ACC112 (cell line): Measurements from ENCODE around the gene FAM114A2.

Source experiments
- H2AFZ ChIP-seq: fragments of 200-600 bp; sonication (generic); one replicate; pipeline ENCODE4 v1.6.0; 2017; ENCODE audit warnings: antibody characterized with exemption, low read length; ENCODE audit not compliant: unreplicated experiment
- H3K27ac ChIP-seq: fragments of 200-600 bp; sonication (generic); 2 replicates; pipeline ENCODE4 v1.5.1; 2014; ENCODE audit warnings: low read depth, mild to moderate bottlenecking, antibody characterized with exemption, low read length, moderate library complexity
- H3K27me3 ChIP-seq: fragments of 200-600 bp; sonication (generic); 2 replicates; pipeline ENCODE4 v1.6.1; 2014; ENCODE audit warnings: mild to moderate bottlenecking, antibody characterized with exemption, low read length, moderate library complexity, mixed read lengths; ENCODE audit not compliant: insufficient read depth
- H3K36me3 ChIP-seq: fragments of 200-600 bp; sonication (generic); 2 replicates; pipeline ENCODE4 v1.6.1; 2016; ENCODE audit warnings: mild to moderate bottlenecking, antibody characterized with exemption, low read length, moderate library complexity, mixed read lengths; ENCODE audit not compliant: insufficient read depth
- H3K4me1 ChIP-seq: fragments of 200-600 bp; sonication (generic); one replicate; pipeline ENCODE4 v1.6.1; 2016; ENCODE audit warnings: low read length, mixed read lengths; ENCODE audit not compliant: insufficient read depth, unreplicated experiment, control insufficient read depth
- H3K4me3 ChIP-seq: fragments of 200-600 bp; sonication (generic); 2 replicates; pipeline ENCODE4 v1.5.1; 2014; ENCODE audit warnings: mild to moderate bottlenecking, low read depth, low read length
- H3K79me2 ChIP-seq: fragments of 200-600 bp; sonication (generic); one replicate; pipeline ENCODE4 v1.6.0; 2016; ENCODE audit warnings: low read length; ENCODE audit not compliant: control insufficient read depth, unreplicated experiment, insufficient read depth

Gene FAM114A2

DNA sequence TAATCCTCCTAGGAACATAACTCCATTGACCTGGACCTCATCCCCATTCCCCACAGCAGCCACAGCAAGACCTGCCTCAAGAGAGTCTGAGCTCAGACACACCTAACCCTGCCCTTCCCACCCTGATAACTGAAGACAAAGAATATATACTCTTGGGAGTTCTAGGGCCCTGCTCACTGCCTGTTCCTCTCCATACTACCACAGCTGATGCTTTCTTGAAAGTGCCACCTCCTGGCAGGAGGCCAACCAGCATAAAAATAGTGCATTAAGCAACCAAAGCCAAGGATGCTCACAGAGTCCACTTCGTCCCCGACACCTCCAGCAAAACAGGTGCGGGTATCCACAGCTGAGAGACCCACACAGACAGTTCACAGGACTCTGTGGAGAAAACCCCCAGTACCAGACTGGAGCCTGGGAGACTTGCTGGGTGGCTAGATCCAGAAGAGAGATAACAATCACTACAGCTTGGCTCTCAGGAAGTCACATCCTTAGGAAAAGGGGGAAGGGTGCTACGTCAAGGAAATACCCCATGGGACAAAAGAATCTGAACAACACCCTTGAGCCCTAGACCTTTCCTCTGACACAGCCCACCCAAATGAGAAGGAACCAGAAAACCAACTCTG, 23.5 kb downstream of the FAM114A2 start:
- H3K36me3 ChIP-seq = 0 out of 2 replicates have a peak, but pooled peaks cover 13% of the 10 kb centered on the region
- no peak overlapping the region for H2AFZ ChIP-seq
- H3K79me2 ChIP-seq = no peaks in the 10 kb centered on the region
- no peaks in the 10 kb centered on the region for H3K27me3 ChIP-seq
- no peak overlapping the region for H3K4me3 ChIP-seq
- peaks cover 7% of the 10 kb centered on the region for H3K4me1 ChIP-seq
- H3K27ac ChIP-seq = no peak overlapping the region

DNA sequence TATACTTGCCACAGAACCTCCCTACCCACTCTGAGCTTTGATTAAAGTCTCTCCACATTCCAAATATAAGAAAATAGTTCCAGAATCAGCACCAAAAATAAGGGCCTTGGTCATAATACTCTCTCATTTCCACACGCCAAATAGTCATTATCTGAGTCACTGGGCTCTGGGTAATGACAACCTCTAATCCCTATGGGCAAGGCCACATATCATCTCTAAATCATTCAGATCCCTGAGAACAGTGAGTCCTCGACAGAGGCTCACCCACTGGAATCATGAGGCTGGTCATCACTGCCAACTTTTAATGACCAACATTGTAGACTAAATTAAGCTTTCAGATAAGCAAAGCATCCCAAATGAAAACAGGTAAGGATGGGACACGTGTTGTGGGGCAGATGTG, 28.1 kb downstream of the FAM114A2 start:
- Histone ChIP-seq H3K36me3 (0 out of 2 replicates have a peak, but pooled peaks cover 6% of the 10 kb centered on the region), H3K4me3 (no peak overlapping the region), H3K4me1 (peaks cover 7% of the 10 kb centered on the region), H2AFZ (no peak overlapping the region), H3K27ac (no peak overlapping the region), H3K27me3 (no peaks in the 10 kb centered on the region), H3K79me2 (no peaks in the 10 kb centered on the region)

DNA sequence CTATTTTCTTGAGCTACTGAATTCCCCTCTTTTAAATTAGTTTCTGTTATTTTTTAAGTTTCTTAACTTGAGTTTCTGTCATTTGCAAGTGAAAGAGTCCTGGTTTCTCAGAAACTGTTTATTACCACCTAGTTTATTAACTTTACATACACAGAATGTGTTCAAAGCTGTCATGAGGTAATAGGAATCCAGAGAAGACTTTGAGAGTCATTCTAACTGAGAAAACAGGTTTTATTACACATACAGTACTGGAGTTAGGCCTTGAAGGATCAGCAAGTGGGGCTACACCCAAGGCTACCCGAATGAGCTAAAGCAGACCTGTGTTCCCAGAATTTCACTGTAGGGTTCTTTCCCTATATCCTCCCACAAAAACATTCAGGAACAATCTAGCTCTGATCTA, 33.1 kb downstream of the FAM114A2 start:
- H3K79me2 ChIP-seq = no peaks in the 10 kb centered on the region
- H3K4me1 ChIP-seq = peaks cover 3% of the 10 kb centered on the region
- H3K36me3 ChIP-seq = no peaks in the 10 kb centered on the region
- no peak overlapping the region for H3K27ac ChIP-seq
- H3K27me3 ChIP-seq = no peaks in the 10 kb centered on the region
- no peak overlapping the region for H2AFZ ChIP-seq
- no peak overlapping the region for H3K4me3 ChIP-seq

DNA sequence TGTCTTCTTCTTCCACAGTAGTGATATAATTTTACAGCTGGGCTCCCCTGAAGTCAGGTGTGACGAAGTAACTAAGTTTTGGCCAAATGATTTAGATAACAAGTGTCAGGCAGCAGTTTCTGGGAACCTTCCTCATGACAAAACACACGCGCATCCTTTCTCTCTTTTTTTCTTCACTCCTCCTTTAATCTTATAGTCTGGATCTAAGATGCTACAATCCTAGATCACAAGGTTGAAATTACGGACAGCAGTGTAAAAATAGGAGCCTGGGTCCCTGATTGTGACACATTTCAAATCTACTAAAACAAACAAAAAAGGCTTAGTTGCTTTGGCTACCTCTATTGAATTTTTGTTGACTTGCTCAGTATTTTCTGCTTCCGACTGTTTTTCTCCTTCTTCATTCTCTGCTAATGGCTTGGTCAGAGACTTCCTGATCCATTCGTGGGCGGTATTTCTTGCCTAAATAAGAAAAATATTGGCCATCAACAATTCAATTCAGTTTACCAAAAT, 36.1 kb downstream of the FAM114A2 start:
- H3K36me3 ChIP-seq = 0 out of 2 replicates have a peak, but pooled peaks cover 4% of the 10 kb centered on the region
- peaks cover 5% of the 10 kb centered on the region for H3K4me1 ChIP-seq
- H2AFZ ChIP-seq = no peak overlapping the region
- no peak overlapping the region for H3K27ac ChIP-seq
- no peaks in the 10 kb centered on the region for H3K27me3 ChIP-seq
- H3K79me2 ChIP-seq = no peaks in the 10 kb centered on the region
- no peak overlapping the region for H3K4me3 ChIP-seq

DNA sequence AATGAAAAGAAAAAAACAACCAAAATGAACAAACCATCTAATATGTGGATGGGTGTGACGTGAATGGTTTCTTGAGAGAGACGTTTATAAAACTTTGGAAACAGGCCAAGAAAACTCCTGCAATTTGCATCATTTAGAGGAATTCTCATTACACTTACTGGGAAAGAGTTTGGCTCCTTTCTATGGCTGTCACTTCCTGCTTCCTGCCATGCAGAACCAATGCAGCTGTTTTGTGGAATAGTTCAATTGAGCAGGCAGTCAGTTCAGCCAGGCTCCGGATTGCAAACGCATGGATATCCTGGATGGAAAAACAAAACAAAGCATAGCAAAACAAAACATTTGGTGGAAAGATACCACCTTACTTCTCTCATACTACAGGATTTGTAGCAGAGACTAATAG, 36.6 kb downstream of the FAM114A2 start:
- Histone ChIP-seq H3K27me3 (no peaks in the 10 kb centered on the region), H2AFZ (no peak overlapping the region)

DNA sequence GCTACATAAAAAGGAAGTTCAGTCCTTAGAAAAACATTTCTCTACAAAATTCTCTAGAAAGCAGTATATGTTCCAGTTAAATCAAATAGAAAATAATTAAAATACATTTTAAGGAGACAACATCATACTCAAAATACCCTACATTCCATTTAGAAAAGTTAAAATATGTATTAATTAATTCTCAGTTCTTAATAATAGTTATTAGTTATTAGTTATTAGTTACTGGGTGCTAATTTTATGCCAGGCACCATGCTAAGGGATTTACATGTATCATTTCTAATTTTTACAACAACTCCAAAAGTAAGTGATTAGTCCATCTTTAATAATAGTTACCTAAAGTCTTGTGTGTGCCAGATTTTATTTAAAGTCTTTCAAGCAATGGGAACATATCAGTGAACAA, 38.0 kb downstream of the FAM114A2 start:
- H3K36me3 ChIP-seq = peaks cover 9% of the 10 kb centered on the region
- H2AFZ ChIP-seq = no peak overlapping the region
- no peaks in the 10 kb centered on the region for H3K79me2 ChIP-seq
- H3K27me3 ChIP-seq = no peaks in the 10 kb centered on the region
- H3K4me3 ChIP-seq = no peak overlapping the region
- peaks cover 5% of the 10 kb centered on the region for H3K4me1 ChIP-seq
- no peak overlapping the region for H3K27ac ChIP-seq

More for the DNA sequence above, 36.6 kb downstream of the FAM114A2 start:
- Histone ChIP-seq H3K4me1 (peaks cover 5% of the 10 kb centered on the region), H3K36me3 (peaks cover 7% of the 10 kb centered on the region), H3K27ac (no peak overlapping the region), H3K79me2 (no peaks in the 10 kb centered on the region), H3K4me3 (no peak overlapping the region)

DNA sequence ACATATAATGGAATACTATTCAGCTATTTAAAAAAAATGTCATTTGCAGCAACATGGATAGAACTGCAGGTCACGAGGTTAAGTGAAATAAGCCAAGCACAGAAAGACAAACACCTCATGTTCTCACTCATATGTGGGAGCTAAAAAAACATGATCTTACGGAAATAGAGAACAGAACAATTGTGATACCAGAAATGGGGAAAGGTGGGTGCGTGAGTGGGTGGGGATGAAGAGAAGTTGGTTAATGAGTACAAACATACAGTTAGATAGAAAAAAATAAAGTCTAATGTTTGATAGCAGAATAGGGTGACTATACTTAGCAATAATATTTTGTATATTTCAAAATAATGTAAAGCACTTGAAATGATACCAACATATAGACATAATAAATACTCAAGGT, 38.7 kb downstream of the FAM114A2 start:
- Histone ChIP-seq H2AFZ (no peak overlapping the region), H3K27ac (no peak overlapping the region), H3K27me3 (no peaks in the 10 kb centered on the region), H3K79me2 (no peaks in the 10 kb centered on the region), H3K4me3 (no peak overlapping the region), H3K4me1 (peaks cover 5% of the 10 kb centered on the region), H3K36me3 (peaks cover 9% of the 10 kb centered on the region)

DNA sequence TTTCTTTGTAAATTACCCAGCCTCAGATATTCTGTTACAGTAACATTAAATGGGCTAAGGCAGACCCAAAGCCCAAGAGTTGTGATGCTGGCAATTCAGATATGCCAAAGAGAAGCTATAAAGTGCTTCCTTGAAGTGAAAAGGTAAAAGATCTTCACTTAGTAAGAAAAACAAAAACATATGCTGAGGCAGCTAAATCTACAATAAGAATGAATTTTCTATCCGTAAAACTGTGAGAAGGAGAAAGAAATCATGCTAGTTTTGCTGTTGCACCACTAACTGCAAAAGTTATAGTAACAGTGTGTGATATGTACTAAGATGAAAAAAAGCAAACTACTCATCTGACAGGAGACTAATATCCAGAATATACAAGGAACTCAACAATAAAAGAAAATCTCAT, 39.9 kb downstream of the FAM114A2 start:
- Histone ChIP-seq H3K79me2 (no peaks in the 10 kb centered on the region), H3K27ac (no peak overlapping the region)

DNA sequence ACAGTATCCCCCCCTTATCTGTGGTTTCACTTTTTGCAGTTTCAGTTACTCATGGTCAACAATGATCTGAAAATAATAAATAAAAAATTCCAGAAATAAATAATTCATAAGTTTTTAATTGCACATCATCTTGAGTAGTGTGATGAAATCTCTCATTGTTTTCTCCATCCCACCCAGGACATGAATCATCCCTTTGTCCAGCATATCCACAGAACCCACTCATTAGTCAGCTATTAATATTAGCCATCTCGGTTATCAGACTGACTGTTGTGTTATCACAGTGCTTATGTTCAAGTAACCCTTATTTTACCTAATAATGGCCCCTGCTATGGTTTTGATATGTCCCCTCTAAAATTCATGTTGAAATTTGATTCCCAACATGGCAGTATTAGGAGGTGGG, 40.7 kb downstream of the FAM114A2 start:
- Histone ChIP-seq H3K4me1 (peaks cover 5% of the 10 kb centered on the region), H3K27ac (no peak overlapping the region), H3K36me3 (peaks cover 15% of the 10 kb centered on the region), H3K4me3 (no peak overlapping the region), H3K79me2 (no peaks in the 10 kb centered on the region), H2AFZ (no peak overlapping the region), H3K27me3 (no peaks in the 10 kb centered on the region)

More for the DNA sequence above, 39.9 kb downstream of the FAM114A2 start:
- H3K36me3 ChIP-seq = peaks cover 15% of the 10 kb centered on the region
- no peaks in the 10 kb centered on the region for H3K27me3 ChIP-seq
- H3K4me3 ChIP-seq = no peak overlapping the region
- H3K4me1 ChIP-seq = peaks cover 5% of the 10 kb centered on the region
- H2AFZ ChIP-seq = no peak overlapping the region

DNA sequence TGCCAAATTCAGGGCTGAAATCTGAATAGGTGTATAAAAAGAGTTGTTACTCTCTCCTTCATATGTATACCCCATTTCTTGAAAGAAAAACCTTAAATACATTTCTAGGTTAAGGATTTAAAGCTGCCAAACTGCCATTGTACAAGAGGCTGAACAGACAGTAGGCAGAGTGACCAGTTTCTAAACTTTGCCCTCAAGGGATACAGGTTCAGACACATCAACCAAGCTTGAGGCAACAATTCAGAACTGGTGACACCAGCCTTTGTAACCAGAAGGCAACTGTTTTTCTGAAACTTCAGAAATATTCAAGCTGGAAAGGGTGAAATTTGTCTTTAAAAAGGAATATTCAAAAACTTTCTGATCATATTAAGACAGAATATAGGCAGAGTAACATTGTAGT, 47.5 kb downstream of the FAM114A2 start:
- Histone ChIP-seq H3K36me3 (peaks cover 5% of the 10 kb centered on the region; the same call in 1 of the 2 replicates), H2AFZ (no peak overlapping the region), H3K4me1 (no peaks in the 10 kb centered on the region), H3K4me3 (no peak overlapping the region), H3K27ac (no peak overlapping the region), H3K27me3 (no peaks in the 10 kb centered on the region), H3K79me2 (no peaks in the 10 kb centered on the region)

DNA sequence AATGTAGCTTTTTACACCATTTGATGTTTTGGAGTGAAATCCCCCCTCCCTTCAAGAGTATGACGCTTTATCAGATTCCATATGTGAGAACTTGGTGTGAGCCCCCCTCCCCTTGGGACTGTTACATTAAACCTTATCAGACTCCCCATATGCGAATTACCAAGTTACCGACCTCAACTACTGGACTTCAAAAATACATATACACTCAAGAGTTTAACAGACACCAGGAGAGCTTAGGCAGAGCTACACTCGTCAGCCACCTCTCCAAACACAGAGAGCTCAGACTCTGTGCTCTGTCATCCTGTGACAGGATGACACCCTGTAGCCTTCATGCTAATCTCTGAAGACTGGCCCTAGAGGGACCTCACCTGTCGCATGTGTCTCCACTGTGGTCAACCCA, 50.2 kb downstream of the FAM114A2 start:
- no peak overlapping the region for H3K27ac ChIP-seq
- H3K36me3 ChIP-seq = no peaks in the 10 kb centered on the region
- no peak overlapping the region for H3K4me3 ChIP-seq
- no peaks in the 10 kb centered on the region for H3K4me1 ChIP-seq
- H3K27me3 ChIP-seq = no peaks in the 10 kb centered on the region
- H2AFZ ChIP-seq = no peak overlapping the region
- H3K79me2 ChIP-seq = no peaks in the 10 kb centered on the region
